Measurements from ENCODE around the gene IER3. TPM values are rescaled to one million over a fixed set of nuclear protein-coding genes. Genes with fewer than 3 reads are reported as not detected.

The IER3 gene
- polyA plus RNA-seq, 1 experiment = 51.7 TPM

- CTCF ChIA-PET = interaction anchor here (0.7 to 1.4 kb wide), 3 partner anchors 8 to 30 kb away, joined by 3 read pairs; no protein-coding TSS in a partner anchor
- peaks cover 20% of the 10 kb centered on the region for H3K36me3 ChIP-seq (ENCODE audit: control insufficient read depth, insufficient read depth, low read length)
- TF ChIP-seq CTCF (IDR thresholded peaks at IDR 0.05; ENCODE audit: insufficient read depth, low read depth, low read length) = no peak
Measured at GRCh38 chr6:30709101-30709868, 35.1 kb downstream of the IER3 start.

GRCh38 chr6:30707281-30707850, 37.0 kb downstream of the IER3 start:
- ChIA-PET POLR2A (interaction anchor here (1.2 kb wide), 1 partner anchor 10 kb away, joined by 3 read pairs; the partner anchor contains the start of gene MDC1), CTCF (no interaction called here)
- TF ChIP-seq CTCF (IDR thresholded peaks at IDR 0.05; ENCODE audit: insufficient read depth, low read depth, low read length) = no peak
- DNase-seq (ENCODE audit: low read depth) = no peak
- no peaks in the 10 kb centered on the region for H3K27me3 ChIP-seq (ENCODE audit: control insufficient read depth, insufficient read depth, low read length)
- H3K4me3 ChIP-seq (ENCODE audit: low read depth, low read length) = no peak overlapping the region
- peaks cover 17% of the 10 kb centered on the region for H3K36me3 ChIP-seq (ENCODE audit: control insufficient read depth, insufficient read depth, low read length)

More at GRCh38 chr6:30709101-30709868, 35.1 kb downstream of the IER3 start:
- POLR2A ChIA-PET = no interaction called here
- no peaks in the 10 kb centered on the region for H3K27me3 ChIP-seq (ENCODE audit: control insufficient read depth, insufficient read depth, low read length)
- DNase-seq (ENCODE audit: low read depth) = no peak
- H3K4me3 ChIP-seq (ENCODE audit: low read depth, low read length) = no peak overlapping the region

GRCh38 chr6:30705620-30706019, 38.7 kb downstream of the IER3 start:
- no peak for DNase-seq (ENCODE audit: low read depth)
- CTCF ChIA-PET = interaction anchor here (0.9 to 3.2 kb wide), 2 partner anchors 17 to 33 kb away, joined by 3 to 9 read pairs; partner anchors contain the start of gene DHX16

GRCh38 chr6:30703821-30704220, 40.5 kb downstream of the IER3 start:
- no peak for DNase-seq (ENCODE audit: low read depth)
- no peak overlapping the region for H3K4me3 ChIP-seq (ENCODE audit: low read depth, low read length)
- ChIA-PET CTCF (interaction anchor here (0.6 to 3.2 kb wide), 4 partner anchors 12 to 41 kb away, joined by 3 to 9 read pairs (median 4); partner anchors contain the start of genes IER3 and NRM), POLR2A (no interaction called here)
- no peaks in the 10 kb centered on the region for H3K27me3 ChIP-seq (ENCODE audit: control insufficient read depth, insufficient read depth, low read length)
- H3K36me3 ChIP-seq (ENCODE audit: control insufficient read depth, insufficient read depth, low read length) = peaks cover 10% of the 10 kb centered on the region
- TF ChIP-seq CTCF (IDR thresholded peaks at IDR 0.05; ENCODE audit: insufficient read depth, low read depth, low read length) = no peak

More at GRCh38 chr6:30705620-30706019, 38.7 kb downstream of the IER3 start:
- TF ChIP-seq CTCF (IDR thresholded peaks at IDR 0.05; ENCODE audit: insufficient read depth, low read depth, low read length) = no peak
- no peak overlapping the region for H3K4me3 ChIP-seq (ENCODE audit: low read depth, low read length)
- POLR2A ChIA-PET = no interaction called here
- no peaks in the 10 kb centered on the region for H3K27me3 ChIP-seq (ENCODE audit: control insufficient read depth, insufficient read depth, low read length)
- peaks cover 10% of the 10 kb centered on the region for H3K36me3 ChIP-seq (ENCODE audit: control insufficient read depth, insufficient read depth, low read length)

- DNase-seq (ENCODE audit: low read depth) = no peak
- TF ChIP-seq CTCF (IDR thresholded peaks at IDR 0.05; ENCODE audit: insufficient read depth, low read depth, low read length) = no peak
- ChIA-PET POLR2A (no interaction called here), CTCF (interaction anchor here (1.3 kb wide), 1 partner anchor 12 kb away, joined by 4 read pairs; the partner anchor contains the start of gene NRM)
- Histone ChIP-seq H3K36me3 (ENCODE audit: control insufficient read depth, insufficient read depth, low read length) (peaks cover 10% of the 10 kb centered on the region), H3K27me3 (ENCODE audit: control insufficient read depth, insufficient read depth, low read length) (no peaks in the 10 kb centered on the region), H3K4me3 (ENCODE audit: low read depth, low read length) (no peak overlapping the region)
Measured at GRCh38 chr6:30703011-30703410, 41.3 kb downstream of the IER3 start.
